AG08395 (cell line): ENCODE measurements around the gene TPGS2.
"Not testable (repeated sequence)": the region's sequence is repeated elsewhere in the genome, so short reads cannot be mapped to it uniquely, and the experiment has no call there.

Source experiments
- DNase-seq: peaks from one replicate; pipeline ENCODE4 v3.0.0; 2012; ENCODE audit warnings: mixed read lengths, low spot score

Gene TPGS2

GRCh38 chr18:36772241-36772723 lies 56.5 kb downstream of the TPGS2 start:
- peak; percentile 58 for DNase-seq

DNA sequence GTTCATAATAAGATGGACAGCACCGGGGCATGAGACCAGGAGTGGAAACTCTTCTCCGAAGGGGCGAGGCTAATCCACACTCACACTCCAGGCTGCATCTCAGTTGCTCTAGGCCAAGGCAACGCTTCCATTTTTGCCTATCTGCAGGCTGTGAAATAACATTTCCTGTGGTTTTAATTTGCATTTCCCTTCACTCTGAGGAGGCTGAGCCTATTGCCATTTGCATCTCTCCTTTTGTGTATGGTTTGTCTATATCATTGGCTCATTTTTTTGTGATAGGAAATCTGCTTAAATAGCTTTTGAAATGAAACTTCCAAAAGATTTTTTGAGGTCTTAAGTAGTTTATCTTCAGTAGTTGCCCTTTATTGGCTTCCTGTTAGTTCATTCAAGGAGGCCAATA lies 57.6 kb downstream of the TPGS2 start:
- DNase-seq: no peak

GRCh38 chr18:36770315-36770946 lies 58.4 kb downstream of the TPGS2 start:
- peak; percentile 32 for DNase-seq

GRCh38 chr18:36769611-36770314 lies 59.0 kb downstream of the TPGS2 start:
- no peak for DNase-seq

- DNase-seq: no peak
These were observed 59.6 kb downstream of the TPGS2 start for GRCh38 chr18:36769172-36769571.

GRCh38 chr18:36766836-36767235 lies 62.0 kb downstream of the TPGS2 start:
- no peak for DNase-seq

DNA sequence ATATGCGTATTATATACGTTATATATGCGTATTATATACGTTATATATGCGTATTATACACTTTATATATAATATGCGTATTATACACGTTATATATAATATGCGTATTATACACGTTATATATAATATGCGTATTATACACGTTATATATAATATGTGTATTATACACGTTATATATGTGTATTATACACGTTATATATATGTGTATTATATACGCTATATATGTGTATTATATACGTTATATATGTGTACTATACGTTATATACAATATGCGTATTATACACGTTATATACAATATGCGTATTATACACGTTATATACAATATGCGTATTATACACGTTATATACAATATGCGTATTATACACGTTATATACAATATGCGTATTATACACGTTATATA lies 65.8 kb downstream of the TPGS2 start:
- not testable (repeated sequence) for DNase-seq

GRCh38 chr18:36762074-36762473 lies 66.7 kb downstream of the TPGS2 start:
- DNase-seq: no peak

DNA sequence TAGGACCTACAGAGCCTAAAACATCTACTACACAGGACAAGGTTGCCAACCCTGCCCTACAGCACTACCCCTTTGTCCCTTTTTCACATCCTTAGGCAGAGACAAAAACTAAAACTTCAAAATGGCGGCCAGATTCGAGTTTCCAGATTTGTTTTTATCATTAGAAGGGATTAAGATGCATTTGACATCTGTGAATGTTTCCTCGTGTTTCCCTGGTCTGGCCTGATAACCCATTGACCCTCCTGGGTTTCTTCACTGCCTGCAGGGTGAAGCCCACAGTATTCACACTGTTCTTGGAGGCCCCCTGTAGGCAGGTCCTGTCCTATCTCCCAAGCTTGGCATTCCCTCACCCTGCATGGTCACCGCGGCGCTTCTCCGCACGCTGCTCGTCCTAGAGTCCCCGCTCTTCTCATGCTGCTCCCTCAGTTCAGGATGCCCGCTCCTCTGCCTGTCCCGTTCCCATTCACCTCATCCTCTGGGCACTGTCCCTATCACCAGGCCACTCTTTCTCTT lies 67.6 kb downstream of the TPGS2 start:
- DNase-seq: no peak

- no peak for DNase-seq
These were observed 68.2 kb downstream of the TPGS2 start for GRCh38 chr18:36760598-36760997.

DNA sequence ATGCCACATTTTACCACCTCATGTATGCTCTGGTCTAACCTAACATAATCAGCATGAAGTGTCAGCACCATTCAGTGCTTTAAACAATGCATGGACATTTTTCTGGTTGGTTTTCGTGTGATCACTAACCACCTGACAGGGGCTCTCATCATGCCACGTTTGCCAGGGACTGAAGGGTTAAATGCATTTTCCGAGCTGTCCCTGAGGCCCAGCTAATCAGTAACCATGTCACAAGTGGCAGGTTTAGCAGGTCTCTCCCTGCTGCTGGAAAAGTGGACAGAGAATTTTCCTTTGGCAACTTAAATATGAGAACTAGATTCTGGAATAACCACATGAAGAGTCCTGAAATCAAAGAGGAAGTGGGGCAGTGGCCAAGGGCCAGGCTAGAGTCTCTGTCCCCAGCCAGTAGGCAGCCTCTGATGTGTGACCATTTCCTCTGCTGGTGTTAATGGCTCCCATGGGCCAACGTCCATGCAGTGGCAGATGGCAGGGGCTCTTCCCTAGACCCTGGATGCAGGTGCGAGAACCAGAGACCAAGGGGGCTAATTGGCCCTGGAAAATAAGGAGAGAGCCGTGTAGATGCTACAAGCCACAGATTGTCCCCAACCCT lies 69.5 kb downstream of the TPGS2 start:
- no peak for DNase-seq

- DNase-seq: peak; percentile 32
These were observed 70.2 kb downstream of the TPGS2 start for GRCh38 chr18:36758623-36759022.

GRCh38 chr18:36757991-36758390 lies 70.8 kb downstream of the TPGS2 start:
- DNase-seq: peak; percentile 52

- peak; percentile 80 for DNase-seq
These were observed 71.7 kb downstream of the TPGS2 start for GRCh38 chr18:36757081-36757480.

- peak; percentile 85 for DNase-seq
These were observed 72.6 kb downstream of the TPGS2 start for GRCh38 chr18:36756242-36756641.

GRCh38 chr18:36752929-36753865 lies 75.6 kb downstream of the TPGS2 start:
- no peak for DNase-seq

DNA sequence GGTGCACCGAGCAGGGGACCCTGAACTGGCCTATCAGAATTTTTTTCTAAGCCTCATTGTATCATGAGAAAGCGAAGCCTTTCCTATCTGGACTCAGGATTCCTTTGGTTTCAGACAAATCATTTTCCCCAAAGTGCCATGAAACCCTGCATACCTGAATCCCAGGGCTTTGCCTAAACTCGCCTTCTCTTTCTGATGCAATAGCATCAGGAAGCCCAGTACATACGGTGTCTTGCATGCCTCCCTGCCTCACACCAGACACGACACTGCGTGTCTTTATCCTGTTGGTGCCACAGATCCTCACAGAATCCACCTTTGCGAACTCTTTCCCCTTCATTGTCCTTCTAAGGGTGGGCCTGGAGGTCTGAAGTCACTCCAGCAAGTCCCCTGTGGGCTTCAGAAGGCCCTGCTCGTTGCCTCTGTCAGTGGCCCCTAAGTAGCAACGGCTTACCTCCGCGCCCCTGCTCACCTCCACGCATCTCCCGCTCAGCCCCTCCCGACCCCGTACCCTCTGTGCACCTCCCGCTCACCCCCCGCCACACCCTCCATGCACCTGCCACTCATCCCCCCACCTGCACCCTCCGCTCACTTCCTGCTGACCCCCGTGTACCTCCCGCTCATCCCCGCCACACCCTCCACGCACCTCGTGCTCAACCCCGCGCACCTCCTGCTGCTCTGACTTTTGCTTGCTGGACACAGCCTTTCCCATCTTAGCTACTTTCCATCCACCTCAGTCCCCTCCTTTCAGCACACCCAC lies 83.4 kb downstream of the TPGS2 start:
- no peak for DNase-seq

DNA sequence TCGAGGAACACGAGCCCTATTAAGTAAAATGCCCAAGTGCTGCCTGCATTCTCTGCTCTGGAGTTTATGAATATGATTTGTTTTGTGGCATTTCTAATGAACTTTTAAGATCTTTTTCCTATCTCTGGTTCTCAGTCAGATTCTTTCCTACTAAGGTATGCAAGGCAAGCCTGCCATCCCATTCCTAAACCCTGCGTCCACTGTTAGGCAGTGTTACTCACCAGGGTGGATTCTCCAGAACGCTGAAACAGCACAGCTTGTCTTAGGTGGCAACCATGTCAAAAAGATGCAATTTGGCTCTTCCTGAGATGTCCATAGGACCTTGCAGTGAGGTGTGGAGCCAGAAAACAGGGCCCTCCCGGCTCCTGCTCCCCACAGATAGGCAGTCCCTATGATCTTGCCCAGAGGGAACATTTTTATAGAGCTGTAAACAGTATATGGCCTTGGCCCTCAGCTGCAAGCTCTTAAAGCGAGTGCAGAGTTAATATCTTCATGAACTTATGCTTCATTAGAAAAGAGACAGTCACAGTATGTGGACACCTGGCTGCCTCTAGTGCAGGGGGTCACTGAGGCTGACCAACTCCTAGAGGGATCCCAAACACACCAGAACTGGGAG lies 84.4 kb downstream of the TPGS2 start:
- DNase-seq: peak; percentile 58
